SK-N-MC (cell line): ENCODE results near the gene DDX49.

Experiments used
- EZH2 ChIP-seq: fragments of 200-600 bp; sonication (generic); IDR thresholded peaks from one replicate; pipeline ENCODE4 v1.6.1; 2017; ENCODE audit warnings: antibody characterized with exemption
- FOXP2 ChIP-seq: optimal IDR thresholded peaks from 2 replicates; pipeline ENCODE3; 2011; ENCODE audit warnings: mild to moderate bottlenecking, moderate library complexity; ENCODE audit not compliant: insufficient read depth; ENCODE audit errors: extremely low read length, control extremely low read depth
- POLR2AphosphoS5 ChIP-seq: IDR thresholded peaks from 2 replicates; pipeline ENCODE4 v1.6.1; 2012; ENCODE audit warnings: mild to moderate bottlenecking, low read depth, low read length, borderline replicate concordance

DNA sequence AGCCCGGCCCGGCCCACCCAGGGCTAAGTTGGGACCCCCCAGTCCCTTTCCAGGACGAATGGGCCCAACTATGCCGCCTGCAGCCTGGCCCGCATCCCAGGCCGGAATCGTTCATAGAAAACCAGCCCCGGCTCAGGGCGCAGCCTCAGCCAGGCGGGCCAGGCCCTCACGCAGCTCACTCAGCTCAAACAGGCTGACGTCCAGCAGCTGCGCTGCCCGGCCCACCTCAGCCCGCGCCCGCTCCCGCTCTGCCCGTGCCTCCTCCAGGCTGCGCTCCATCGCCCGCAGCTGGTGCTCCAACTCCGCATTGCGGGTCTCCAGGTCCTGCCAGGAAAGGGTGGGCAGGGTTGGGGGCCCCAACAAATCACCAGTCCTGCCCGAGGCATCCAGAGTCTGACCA, 9.8 kb downstream of the DDX49 start:
- TF ChIP-seq EZH2 (no peak), POLR2AphosphoS5 (no peak), FOXP2 (no peak)
